ENCODE data around the gene CRYL1.

The CRYL1 gene

GRCh38 chr13:20494656-20495055 is 31.0 kb downstream of the CRYL1 start:
- DNase-seq: no peak

DNA sequence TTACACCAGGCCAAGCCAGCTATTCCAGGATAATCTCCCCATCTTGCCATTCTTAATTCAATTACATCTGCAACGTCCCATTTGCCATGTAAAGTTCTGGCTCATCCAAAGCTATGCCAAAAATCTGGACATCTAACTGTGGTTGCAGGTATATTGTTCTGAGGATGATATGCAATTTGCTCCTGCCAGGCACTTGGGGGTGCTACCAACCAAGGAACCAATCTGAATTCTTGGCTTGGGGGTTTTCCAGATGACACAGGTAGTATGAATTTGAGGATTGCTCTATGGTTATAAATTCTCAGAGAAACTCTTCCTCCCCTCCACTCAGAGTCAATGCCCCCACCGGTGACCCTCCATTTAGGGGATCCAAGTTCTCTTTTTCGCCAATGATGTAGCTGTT is 33.0 kb downstream of the CRYL1 start:
- DNase-seq: peak in 3 of 4 experiments; percentile 18 to 46 (median 38)

GRCh38 chr13:20491926-20492435 is 33.7 kb downstream of the CRYL1 start:
- no peak for DNase-seq

DNA sequence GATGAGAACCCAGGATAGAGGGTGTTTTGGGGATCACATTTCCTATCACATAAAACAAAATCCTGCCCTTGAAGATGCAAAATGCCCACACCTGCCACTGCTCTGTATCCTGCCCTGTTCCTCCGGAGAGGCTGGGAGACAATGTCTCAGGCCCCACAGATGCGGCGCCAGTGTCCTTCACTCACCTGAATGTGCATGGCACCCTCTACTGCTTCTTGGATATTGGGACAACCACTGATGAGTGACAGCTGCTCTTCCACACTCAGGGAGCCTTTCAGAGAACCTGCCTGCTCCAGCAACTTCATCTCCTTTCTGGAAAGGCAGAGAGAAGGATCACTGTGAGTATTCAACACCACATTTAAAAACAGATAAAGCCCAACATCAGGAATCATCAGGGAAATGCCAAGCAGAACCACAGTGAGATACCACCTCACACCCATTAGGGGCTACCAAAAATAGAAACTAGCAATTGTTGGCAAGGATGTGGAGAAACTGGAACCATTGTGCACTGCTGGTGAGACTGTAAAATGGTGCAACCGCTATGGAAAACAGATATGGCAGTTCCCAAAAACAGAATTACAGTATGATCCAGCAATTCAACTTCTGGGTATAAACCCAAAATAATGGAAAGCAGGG is 36.4 kb downstream of the CRYL1 start:
- peak; percentile 49 to 82 (median 59) for DNase-seq

GRCh38 chr13:20487927-20488326 is 37.7 kb downstream of the CRYL1 start:
- no peak for DNase-seq

DNA sequence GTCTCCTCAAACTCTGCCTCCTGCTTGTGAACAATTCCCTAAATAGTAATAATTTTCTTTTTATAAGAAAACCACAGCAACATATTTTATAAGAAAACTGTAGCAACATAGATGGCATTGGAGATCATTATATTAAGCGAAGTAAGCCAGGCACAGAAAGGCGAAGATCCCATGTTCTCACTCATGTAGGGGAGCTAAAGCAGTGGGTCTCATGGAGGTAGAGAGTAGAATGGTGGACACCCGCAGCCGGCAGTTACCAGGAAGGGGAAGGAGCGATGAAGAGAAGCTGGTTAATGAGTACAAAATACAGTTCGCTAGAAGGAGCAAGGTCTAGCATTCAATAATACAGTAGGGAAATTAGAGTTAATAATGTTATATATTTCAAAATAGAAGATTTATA is 42.9 kb downstream of the CRYL1 start:
- no peak for DNase-seq

GRCh38 chr13:20482275-20482761 is 43.3 kb downstream of the CRYL1 start:
- DNase-seq: no peak

- no peak for DNase-seq
These were observed 48.3 kb downstream of the CRYL1 start for GRCh38 chr13:20477394-20477793.

DNA sequence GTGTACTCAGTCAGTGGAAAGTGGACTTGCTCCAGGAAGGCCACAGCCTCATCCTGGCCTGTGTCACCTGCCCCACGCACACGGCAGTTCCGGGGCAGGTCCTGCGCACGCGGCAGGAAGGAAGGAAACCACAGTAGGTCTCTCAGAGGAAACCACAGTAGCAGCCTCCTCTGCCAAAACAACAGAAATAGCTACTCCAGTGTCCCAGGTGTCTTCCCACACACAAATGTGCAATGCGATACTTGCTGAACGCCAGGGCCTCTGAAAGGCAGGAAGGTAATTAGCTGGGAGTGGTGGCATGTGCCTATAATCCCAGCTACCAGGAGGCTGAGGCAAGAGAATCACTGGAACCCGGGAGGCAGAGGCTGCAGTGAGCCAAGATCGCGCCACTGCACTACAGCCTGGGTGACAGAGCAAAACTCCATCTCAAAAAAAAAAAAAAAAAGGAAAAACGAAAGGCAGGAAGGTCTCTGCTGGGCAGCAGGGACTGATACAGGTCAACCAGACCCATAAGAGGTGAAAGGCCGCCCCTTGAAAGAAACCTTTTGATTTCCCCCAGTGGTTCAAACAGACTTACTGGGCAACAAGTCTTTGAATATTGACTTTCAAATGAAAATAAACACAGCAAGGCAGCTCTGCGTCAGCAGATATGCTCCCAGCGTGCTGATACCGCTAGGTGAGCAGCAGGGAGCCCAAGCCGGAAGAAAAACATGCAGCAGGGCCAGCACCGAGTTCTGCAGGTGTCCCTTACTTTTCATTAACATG is 49.5 kb downstream of the CRYL1 start:
- no peak for DNase-seq

DNA sequence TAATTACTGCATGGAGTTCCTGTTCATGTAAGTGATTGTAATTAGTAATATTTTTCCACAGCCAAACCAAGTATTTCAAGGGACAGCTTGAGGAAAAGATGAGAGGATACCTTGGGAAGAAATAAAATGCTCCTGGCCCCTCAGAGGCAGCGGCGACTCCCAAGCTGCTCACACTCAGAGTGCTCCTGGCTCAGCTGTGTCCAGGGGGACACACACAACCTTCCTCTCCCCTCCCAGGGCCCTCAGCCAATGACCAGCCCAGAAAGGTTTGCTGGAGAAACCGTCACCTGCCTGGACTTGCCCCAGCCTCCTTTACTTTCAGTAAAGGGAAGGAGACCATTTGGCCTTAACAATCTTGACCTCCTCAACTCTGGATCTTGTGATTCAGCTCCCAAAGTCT is 51.1 kb downstream of the CRYL1 start:
- no peak for DNase-seq

GRCh38 chr13:20473888-20474287 is 51.8 kb downstream of the CRYL1 start:
- DNase-seq: no peak

DNA sequence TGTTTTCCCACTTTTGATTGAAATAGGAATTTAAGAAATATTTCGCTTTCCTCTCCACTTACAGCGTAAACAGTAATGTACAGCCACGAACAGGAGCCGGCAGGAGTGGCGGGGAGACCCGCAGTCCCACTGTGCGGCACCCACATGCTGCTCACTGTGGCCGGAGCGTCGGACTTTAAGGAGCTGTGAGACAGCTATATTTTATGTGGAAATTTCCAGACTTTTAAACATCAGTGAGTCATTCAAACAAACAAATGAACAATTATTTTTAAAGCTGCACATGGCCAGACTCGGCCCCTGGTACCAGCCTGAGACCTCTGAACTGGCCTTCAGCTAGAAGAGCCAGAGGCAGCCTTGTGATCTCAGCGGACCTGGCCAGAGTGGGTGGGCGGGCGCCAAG is 52.5 kb downstream of the CRYL1 start:
- DNase-seq: no peak

DNA sequence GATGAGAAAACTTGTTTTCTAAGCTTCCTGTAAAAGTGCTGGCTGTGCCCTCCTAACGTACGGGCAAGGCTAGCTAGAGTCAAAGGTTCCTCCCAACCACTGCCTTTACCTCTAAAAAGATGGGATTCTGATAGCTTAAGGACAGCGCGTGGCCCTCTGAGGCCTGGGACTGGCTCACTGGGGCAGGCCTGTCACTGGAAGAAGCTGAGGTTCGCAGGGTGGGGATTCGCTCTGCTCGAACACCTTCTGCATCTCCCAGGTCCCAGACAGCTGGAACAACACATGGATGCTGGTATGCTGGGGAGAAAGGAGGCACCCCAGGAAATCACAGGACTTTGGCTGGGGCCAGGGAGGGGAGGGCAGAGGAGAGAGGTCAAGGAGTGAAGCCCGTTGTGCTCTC is 53.1 kb downstream of the CRYL1 start:
- no peak for DNase-seq

DNA sequence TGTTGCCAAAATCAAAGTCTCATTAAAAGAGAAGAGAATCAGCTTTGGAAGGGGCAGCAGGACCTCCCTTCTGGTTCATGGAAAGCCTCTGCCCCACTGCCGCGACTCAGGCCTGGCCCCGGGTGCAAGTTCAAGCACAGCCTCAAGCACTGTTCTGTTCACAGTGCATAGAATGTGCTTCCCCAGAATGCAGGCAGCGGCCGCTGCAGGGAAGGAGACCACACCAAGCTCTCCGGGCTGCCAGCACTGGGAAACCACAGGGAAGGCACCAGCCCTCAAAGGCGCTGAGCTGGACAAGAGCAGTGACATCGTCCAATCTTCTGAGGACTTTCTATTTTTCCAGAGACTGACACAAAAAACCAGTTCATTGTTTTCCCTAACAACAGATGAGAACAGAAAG is 55.5 kb downstream of the CRYL1 start:
- no peak for DNase-seq

GRCh38 chr13:20466371-20466770 is 59.3 kb downstream of the CRYL1 start:
- no peak for DNase-seq

DNA sequence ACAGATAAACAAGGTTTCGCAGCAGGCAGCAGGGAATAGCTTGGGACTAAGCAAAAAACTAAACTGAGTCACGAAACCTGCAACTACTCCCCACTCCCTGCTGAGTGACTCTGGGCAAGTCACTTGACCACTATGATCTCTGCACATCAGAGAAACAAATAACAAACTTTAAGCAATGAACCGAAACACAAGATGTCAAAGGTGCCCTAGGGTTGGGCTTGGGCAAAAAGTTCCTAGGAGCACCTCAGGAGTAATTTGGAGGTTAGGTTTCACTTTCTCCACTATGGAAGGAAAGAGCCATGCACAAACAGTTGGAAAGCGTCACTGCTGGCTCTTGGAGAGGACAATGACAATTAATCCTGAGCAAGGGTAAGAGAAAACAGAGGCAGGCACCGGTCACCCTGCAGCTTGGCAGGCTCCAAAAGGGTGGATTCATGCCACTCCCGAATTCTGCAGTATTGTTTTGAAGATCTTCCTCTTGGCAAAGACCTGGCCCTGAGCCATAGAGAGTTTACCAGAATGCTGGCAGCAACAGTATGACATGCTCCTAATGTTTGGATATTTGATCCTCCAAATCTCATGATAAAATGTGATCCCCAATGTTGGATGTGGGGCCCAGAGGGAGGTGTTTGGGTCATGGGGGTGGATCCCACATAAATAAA is 60.3 kb downstream of the CRYL1 start:
- no peak for DNase-seq

DNA sequence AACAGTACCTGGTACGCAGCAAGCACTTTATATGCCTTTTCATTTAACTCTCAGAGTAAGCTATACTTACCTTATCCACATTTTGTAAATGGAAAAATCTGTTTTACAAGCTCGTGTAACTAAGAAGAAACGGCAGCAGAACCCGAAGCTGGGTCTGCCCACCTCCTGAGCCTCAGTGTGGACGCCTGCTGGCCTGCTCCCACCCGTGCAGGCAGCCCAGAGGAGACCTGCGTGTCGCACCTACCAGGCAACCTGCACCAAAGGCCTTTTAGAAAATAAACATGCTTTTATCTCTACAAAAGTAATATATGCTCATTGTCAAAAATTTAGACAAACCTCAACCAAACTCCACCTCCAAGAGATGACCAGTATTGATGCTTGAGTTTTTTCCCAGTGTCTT is 62.7 kb downstream of the CRYL1 start:
- DNase-seq: no peak

GRCh38 chr13:20462533-20462915 is 63.1 kb downstream of the CRYL1 start:
- DNase-seq: no peak

DNA sequence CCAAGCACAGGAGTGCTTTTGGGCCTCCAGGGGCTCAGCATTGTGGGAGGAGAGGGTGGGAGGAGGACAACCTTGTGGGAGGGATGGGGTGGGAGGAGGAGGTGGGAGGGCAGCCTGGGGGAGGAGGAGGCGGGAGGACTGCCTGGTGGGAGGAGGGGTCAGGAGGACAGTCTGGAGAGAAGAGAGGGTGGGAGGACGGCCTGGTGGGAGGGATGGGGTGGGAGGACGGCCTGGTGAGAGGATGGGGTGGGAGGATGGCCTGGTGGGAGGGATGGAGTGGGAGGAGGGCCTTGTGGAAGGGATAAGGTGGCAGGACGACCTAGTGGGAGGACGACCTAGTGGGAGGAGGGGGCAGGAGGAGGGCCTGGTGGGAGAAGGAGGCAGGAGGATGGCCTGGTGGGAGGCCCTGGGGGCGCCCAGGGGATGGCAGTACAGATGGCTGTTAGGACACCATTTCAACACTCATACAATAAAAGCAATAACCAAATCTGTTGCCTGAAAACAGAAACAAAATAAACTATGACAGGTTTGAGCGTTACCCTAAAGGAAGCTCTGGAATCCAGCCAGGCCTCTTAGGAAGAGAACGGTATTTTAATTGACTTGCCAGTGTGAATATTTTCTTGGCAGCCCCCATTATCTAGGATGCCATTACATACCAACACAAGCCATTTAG is 63.7 kb downstream of the CRYL1 start:
- no peak for DNase-seq

GRCh38 chr13:20461481-20461859 is 64.2 kb downstream of the CRYL1 start:
- DNase-seq: no peak

DNA sequence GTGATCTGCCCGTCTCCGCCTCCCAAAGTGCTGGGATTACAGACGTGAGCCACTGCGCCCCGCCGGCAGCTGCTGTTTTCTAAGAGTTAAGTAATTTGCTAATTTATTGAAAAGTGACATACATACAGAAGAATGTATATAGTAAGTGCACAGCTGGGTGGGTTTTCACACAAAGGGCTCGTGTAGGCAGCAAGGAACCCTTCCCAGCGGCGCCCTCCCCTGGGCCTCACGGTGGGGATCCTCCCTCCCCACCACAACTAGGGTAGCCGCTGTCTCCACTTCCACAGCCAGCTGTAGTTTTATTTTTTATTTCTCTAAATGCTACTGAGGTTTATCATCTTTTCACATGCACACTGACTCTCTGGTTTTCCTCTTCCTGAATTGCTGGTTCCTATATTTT is 64.9 kb downstream of the CRYL1 start:
- DNase-seq: no peak

- DNase-seq: no peak
These were observed 68.0 kb downstream of the CRYL1 start for GRCh38 chr13:20457670-20458069.

- DNase-seq: peak; percentile 10 to 40 (median 36)
These were observed 68.9 kb downstream of the CRYL1 start for GRCh38 chr13:20456737-20457136.

Data from suppressor macrophage (primary cell).